K562 treated with DMSO at 1 percent for 48 hours (cell line): Measurements from ENCODE around the gene SLC44A1. TPM values are rescaled to one million over a fixed set of nuclear protein-coding genes. Genes with fewer than 3 reads are reported as not detected.

Experiments used
- total RNA-seq: library from RNA; unstranded; fragments of 300-600 nt; gene quantifications from 2 replicates; pipeline ENCODE4 v1.2.3, GENCODE V29; 2022; ENCODE audit warnings: low replicate concordance; ENCODE audit errors: extremely low read depth

SLC44A1 gene
- not detected in 2 replicates for total RNA-seq

GRCh38 chr9:105244003-105244733 lies at the start of gene SLC44A1:
TSS of gene SLC44A1 (plus strand) at chr9:105244651. CDS start at chr9:105244869, 218 bp downstream.

GRCh38 chr9:105447814-105448812 lies 203.7 kb downstream of the SLC44A1 start, which contains the start of gene FSD1L:
TSS of gene FSD1L (plus strand) at chr9:105448034. CDS start at chr9:105448221, 187 bp downstream.

Other genes starting within 250 kb of the SLC44A1 start
- not detected in 2 replicates for gene FSD1L, start 203.4 kb downstream of the SLC44A1 start, total RNA-seq